Effector memory CD4-positive, alpha-beta T cell (primary cell): ENCODE measurements around the gene USP53.

Experiments
- DNase-seq, 3 donors: peaks; one replicate each; pipeline ENCODE4 v3.0.0-alpha.2; 2020
- H3K27ac ChIP-seq: 2 replicates; pipeline ENCODE4 v1.7.0; 2013; ENCODE audit warnings: mild to moderate bottlenecking, low read length, moderate library complexity; ENCODE audit not compliant: insufficient read depth, poor library complexity, severe bottlenecking
- H3K27me3 ChIP-seq: replicated peaks from 2 replicates; pipeline ENCODE4 v1.7.0; 2013; ENCODE audit warnings: mild to moderate bottlenecking, low read length; ENCODE audit not compliant: insufficient read depth, control insufficient read depth, poor library complexity, severe bottlenecking
- H3K36me3 ChIP-seq: 2 replicates; pipeline ENCODE4 v1.7.0; 2013; ENCODE audit warnings: mild to moderate bottlenecking, low read length, moderate library complexity; ENCODE audit not compliant: control insufficient read depth, insufficient read depth
- H3K4me1 ChIP-seq: 2 replicates; pipeline ENCODE4 v1.7.0; 2013; ENCODE audit warnings: low read length, mild to moderate bottlenecking; ENCODE audit not compliant: control insufficient read depth, insufficient read depth, poor library complexity, severe bottlenecking
- H3K4me3 ChIP-seq: 2 replicates; pipeline ENCODE4 v1.7.0; 2013; ENCODE audit warnings: low read length, low read depth, mild to moderate bottlenecking; ENCODE audit not compliant: insufficient read depth, poor library complexity, severe bottlenecking
- H3K9me3 ChIP-seq: 2 replicates; pipeline ENCODE4 v1.7.0; 2013; ENCODE audit warnings: mild to moderate bottlenecking, low read length, moderate library complexity; ENCODE audit not compliant: control insufficient read depth

USP53 gene

DNA sequence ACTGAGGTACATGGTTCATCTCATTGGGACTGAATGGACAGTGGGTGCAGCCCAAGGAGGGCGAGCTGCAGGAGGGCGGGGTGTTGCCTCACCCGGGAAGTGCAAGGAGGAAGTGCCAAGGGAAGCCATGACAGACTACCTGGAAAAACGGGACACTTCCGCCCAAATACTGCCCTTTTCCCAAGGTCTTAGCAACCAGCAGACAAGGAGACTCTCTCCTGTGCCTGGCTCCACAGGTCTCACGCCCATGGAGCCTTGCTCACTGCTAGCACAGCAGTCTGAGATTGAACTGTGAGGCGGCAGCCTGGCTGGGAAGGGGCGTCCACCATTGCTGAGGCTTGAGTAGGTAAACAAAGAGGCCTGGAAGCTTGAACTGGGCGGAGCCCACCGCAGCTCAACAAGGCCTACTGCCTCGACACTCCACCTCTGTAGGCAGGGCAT lies 14.7 kb upstream of the USP53 start:
- Histone ChIP-seq H3K36me3 (no peaks in the 10 kb centered on the region), H3K27ac (no peak overlapping the region), H3K9me3 (no peaks in the 10 kb centered on the region), H3K27me3 (no peaks in the 10 kb centered on the region), H3K4me3 (no peak overlapping the region), H3K4me1 (no peaks in the 10 kb centered on the region)
- no peak for DNase-seq

DNA sequence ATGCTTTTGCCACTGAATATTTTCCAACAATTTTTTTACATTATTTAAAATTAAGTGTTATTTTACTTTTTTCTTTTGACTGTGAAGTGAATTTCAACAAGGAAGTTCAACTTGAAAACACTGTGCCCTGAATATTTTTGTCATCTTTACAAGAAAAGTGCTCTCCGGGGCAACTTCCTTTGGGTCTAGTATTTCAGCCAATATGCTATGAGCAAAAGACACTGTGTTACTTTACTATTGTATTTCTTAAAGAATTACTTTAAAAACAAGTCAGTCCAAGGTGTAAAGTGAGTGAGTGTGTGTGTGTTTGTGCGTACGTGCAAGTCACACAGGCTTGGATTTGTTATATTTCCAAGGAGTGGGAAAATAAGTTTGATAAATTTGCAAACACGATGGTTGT lies 7.6 kb upstream of the USP53 start:
- H3K27ac ChIP-seq: peak overlapping the region; percentile 11
- no peaks in the 10 kb centered on the region for H3K27me3 ChIP-seq
- no peak for DNase-seq
- H3K4me3 ChIP-seq: no peak overlapping the region
- H3K36me3 ChIP-seq: no peaks in the 10 kb centered on the region
- no peaks in the 10 kb centered on the region for H3K4me1 ChIP-seq
- no peaks in the 10 kb centered on the region for H3K9me3 ChIP-seq

DNA sequence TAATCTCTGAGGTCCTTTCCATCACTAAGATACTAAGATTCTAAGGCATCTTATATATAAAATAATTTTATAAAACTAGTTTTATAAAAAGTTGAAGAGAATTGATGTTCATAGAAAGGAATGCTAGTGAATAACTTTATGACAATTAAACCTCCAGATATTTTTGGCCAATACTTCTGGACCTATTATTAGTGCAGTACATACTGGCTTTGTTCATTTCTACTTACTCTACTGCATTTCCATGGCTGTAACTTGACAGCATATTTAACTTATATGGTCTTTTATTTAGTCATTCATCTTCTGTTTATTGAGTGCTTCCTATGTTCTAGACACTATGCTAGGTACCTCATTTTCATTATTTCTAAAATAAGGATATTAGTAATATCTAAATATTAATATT lies 6.8 kb upstream of the USP53 start:
- no peak for DNase-seq
- Histone ChIP-seq H3K9me3 (no peaks in the 10 kb centered on the region), H3K4me3 (no peak overlapping the region), H3K36me3 (no peaks in the 10 kb centered on the region), H3K27ac (no peak overlapping the region), H3K4me1 (no peaks in the 10 kb centered on the region), H3K27me3 (no peaks in the 10 kb centered on the region)

- DNase-seq: no peak
- H3K36me3 ChIP-seq: no peaks in the 10 kb centered on the region
- peaks cover 3% of the 10 kb centered on the region for H3K4me1 ChIP-seq
- H3K4me3 ChIP-seq: no peak overlapping the region
- H3K27ac ChIP-seq: no peak overlapping the region
- no peaks in the 10 kb centered on the region for H3K27me3 ChIP-seq
- H3K9me3 ChIP-seq: no peaks in the 10 kb centered on the region
These were observed 6.3 kb upstream of the USP53 start for GRCh38 chr4:119206178-119206577.

- H3K4me3 ChIP-seq: no peak overlapping the region
- H3K36me3 ChIP-seq: no peaks in the 10 kb centered on the region
- DNase-seq: no peak
- H3K27ac ChIP-seq: no peak overlapping the region
- no peaks in the 10 kb centered on the region for H3K9me3 ChIP-seq
- no peaks in the 10 kb centered on the region for H3K27me3 ChIP-seq
- H3K4me1 ChIP-seq: peaks cover 10% of the 10 kb centered on the region
These were observed 5.5 kb upstream of the USP53 start for GRCh38 chr4:119207051-119207450.

GRCh38 chr4:119209077-119209476 lies 3.4 kb upstream of the USP53 start:
- H3K27me3 ChIP-seq: no peaks in the 10 kb centered on the region
- H3K9me3 ChIP-seq: no peaks in the 10 kb centered on the region
- H3K4me1 ChIP-seq: peaks cover 10% of the 10 kb centered on the region
- no peaks in the 10 kb centered on the region for H3K36me3 ChIP-seq
- DNase-seq: no peak
- no peak overlapping the region for H3K27ac ChIP-seq
- no peak overlapping the region for H3K4me3 ChIP-seq

DNA sequence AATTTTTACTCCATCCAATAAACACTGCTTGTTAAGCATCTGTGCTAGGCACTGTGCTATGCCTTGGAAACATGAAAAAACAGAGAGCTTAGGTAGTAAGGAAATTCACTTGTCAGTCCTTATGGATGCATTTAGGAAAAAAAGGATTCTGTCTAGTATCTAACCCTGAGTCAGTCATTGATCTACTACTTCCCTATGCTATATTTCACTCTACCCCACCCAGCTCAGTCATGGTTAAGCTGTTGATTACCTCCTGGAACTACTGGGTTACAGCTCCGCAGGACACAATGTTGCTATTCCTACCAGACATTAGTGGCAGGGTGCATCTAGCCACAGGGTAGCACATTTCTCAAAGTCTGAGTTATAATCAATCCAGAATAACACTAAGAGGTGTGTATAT lies 2.9 kb upstream of the USP53 start:
- DNase-seq: no peak
- Histone ChIP-seq H3K9me3 (no peaks in the 10 kb centered on the region), H3K27ac (no peak overlapping the region), H3K36me3 (no peaks in the 10 kb centered on the region), H3K27me3 (no peaks in the 10 kb centered on the region), H3K4me3 (no peak overlapping the region), H3K4me1 (peaks cover 10% of the 10 kb centered on the region)

DNA sequence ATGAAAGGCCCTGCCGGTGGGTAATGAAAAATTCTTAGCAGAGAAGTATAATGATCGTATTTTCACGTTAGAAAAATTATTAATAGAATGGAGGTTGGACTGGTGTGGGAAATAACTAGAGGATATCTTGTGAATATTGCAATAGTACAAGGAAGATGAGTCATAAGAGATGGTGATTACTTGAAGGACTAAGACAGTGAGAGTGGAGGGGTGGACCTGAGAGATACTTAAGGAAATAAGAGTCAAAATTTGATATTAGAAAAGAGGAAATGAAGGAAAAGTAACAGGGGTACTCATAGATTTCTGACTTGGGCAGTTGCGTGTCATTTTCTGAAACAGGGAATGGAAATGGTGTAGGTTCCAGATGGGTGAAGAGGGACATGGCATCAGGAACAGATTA lies 1.7 kb upstream of the USP53 start:
- DNase-seq: no peak
- Histone ChIP-seq H3K4me1 (peaks cover 10% of the 10 kb centered on the region), H3K27me3 (no peaks in the 10 kb centered on the region), H3K36me3 (no peaks in the 10 kb centered on the region), H3K4me3 (no peak overlapping the region), H3K27ac (no peak overlapping the region), H3K9me3 (no peaks in the 10 kb centered on the region)

GRCh38 chr4:119211867-119212233 lies 663 bp upstream of the USP53 start:
- H3K9me3 ChIP-seq: no peaks in the 10 kb centered on the region
- no peak for DNase-seq
- H3K27ac ChIP-seq: peak overlapping the region; percentile 77
- H3K27me3 ChIP-seq: no peaks in the 10 kb centered on the region
- H3K4me1 ChIP-seq: peaks cover 10% of the 10 kb centered on the region
- H3K36me3 ChIP-seq: no peaks in the 10 kb centered on the region
- H3K4me3 ChIP-seq: peak overlapping the region; percentile 78

DNA sequence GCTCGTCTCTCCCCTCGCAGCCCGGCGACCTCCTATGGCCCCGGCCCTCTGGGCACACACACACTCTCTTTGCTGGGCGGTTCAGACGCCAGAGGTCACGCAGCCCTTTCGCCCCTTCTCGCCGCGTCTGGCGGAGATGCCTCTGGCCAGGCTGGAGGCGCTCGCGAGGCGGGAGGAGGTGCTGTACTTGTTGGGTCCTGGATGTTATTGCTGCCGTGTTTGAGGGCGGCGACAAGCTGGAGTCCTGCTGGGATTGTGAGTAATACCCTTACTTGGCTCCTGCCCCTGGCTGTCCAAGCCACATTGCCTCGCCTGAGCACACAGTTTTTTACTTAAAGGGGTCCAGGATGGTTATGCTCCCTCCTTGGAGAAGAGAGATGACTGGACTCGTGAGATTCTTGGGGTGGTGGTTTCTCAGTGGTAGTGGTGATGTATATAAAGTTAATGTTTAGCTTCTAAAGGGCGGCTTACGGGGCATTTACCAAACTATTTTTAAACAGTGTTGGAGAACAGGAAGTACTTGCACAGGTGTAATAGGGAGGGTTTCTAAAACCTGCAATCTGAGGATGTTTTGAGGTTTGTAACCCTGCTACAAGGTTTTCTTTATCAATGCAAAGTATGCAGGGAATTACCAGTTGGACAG lies 572 bp downstream of the USP53 start:
- Histone ChIP-seq H3K27ac (peak overlapping the region; percentile 77), H3K4me3 (peak overlapping the region; percentile 78), H3K4me1 (peaks cover 10% of the 10 kb centered on the region), H3K9me3 (no peaks in the 10 kb centered on the region), H3K27me3 (no peaks in the 10 kb centered on the region), H3K36me3 (peaks cover 4% of the 10 kb centered on the region)
- peak; percentile 38 to 45 (median 41) for DNase-seq
